Epithelial cell of prostate (primary cell): ENCODE results near the gene SRP9.
"Not testable (repeated sequence)": the region's sequence is repeated elsewhere in the genome, so short reads cannot be mapped to it uniquely, and the experiment has no call there.

Experiments used
- DNase-seq: peaks from one replicate; pipeline ENCODE4 v3.0.0-alpha.2; 2011; ENCODE audit warnings: low read depth, low spot score
- H3K27ac ChIP-seq: fragments of 450-650 bp; 2 replicates; pipeline ENCODE4 v1.5.1; 2017; ENCODE audit warnings: mild to moderate bottlenecking

SRP9 gene

GRCh38 chr1:225830841-225831240, 53.2 kb downstream of the SRP9 start:
- no peak overlapping the region for H3K27ac ChIP-seq
- DNase-seq = no peak

DNA sequence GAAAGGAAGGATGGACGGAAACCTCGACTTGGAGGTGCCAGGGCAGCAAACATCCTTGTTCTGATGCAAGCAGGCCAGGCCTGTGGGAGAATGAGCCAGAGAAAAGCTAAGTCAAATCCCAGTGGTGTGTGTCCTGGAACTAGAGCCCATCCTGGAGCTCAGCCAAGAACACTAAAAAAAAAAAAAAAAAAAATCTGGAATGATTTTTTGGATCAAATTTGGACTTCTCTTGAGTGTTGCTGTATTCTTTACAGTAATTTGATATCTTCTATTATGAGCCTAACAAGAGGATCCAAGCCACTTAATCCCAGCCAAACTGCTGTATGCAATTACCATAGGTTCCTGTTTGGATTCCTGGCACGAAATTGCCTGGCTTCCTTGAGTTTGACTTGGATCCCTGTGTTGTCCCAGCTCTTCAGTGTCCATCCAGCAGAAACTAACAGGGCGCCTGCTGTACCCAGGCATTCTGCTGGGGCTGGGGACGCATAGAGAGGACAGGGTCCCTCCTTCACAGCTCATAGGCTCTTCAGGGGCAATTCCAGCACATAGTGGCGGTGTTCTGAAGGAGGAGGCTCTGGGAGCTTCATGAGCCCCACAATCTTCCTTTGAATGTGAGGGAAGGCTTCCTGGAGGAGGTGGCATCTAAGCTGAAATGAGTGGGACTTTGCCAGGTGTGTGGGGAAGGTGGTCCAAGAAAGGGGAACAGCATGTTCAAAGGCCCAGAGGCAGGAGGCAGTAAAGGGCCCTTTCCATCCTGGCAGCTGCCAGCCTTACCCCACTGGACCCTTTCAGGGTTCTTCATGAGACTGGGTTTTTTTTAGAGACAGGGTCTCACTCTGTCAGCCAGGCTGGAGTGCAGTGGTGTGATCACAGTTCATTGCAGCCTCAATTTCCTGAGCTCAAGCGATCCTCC, 57.0 kb downstream of the SRP9 start:
- no peak overlapping the region for H3K27ac ChIP-seq
- no peak for DNase-seq

DNA sequence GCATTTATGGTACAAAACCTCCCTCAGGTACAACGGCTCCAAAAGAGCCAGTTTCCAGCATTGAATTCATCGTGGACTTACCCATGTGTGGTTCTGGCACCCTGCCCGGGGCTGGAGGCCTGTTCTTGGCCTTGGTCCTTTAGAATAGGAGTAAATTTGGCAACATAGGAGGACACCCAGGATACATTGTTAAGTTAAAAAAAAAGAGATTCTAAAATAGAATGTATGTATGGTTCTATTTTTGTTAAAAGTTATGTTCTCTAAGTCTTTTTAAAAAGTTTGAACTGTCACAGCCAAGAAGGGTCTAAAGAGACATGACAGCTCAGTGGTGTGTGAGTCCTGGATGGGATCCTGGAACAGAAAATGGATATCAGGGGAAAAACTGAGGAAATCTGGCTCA, 58.2 kb downstream of the SRP9 start:
- no peak overlapping the region for H3K27ac ChIP-seq
- no peak for DNase-seq

DNA sequence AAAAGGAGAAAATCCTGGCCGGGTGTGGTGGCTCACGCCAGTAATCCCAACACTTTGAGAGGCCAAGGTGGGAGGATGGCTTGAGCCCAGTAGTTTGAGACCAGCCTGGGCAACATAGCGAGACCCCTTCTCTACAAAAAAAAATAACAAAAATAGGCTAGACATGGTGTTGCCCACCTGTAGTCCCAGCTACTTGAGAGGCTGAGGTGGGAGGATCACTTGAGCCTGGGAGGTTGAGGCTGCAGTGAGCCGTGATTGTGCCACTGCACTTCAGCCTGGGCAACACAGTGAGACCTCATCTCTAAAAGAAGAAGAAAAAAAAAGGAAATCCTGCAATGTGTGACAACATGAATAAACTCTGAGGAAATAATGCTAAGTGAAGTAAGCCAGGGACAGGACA, 58.7 kb downstream of the SRP9 start:
- not testable (repeated sequence) for H3K27ac ChIP-seq, DNase-seq

DNA sequence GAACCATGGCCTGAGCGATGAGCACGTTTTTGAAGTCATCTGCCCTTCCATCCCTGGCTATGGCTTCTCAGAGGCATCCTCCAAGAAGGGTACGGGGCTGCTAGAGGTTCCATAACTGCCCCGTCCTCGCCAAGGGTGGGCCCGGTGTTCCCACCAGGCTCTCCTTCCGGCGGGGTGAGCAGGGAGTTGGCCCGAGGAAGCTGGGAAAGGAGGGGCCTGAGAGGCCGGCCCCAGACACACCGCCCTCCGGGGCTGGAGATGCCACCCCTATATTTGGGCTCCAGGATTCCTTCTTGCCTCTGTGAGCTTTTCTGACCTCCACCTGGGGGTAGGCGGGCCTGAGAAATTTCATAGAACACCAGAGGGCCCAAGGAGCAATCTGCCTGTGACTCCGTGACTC, 61.2 kb downstream of the SRP9 start:
- H3K27ac ChIP-seq = no peak overlapping the region
- DNase-seq = no peak
